AG04450 (cell line): ENCODE results near the gene TIFAB. TPM values are rescaled to one million over a fixed set of nuclear protein-coding genes. Genes with fewer than 3 reads are reported as not detected.

ENCODE experiments used
- CTCF ChIA-PET: fragments of 300-600, 350-600 bp; formaldehyde crosslinking; extraction: SDS; loops from one replicate; lab custom pipeline; 2022; ENCODE audit warnings: antibody characterized with exemption, inconsistent platforms; lab: Charles Lee
- POLR2A ChIA-PET: fragments of 350-600 bp; formaldehyde crosslinking; extraction: SDS; loops from one replicate; lab custom pipeline; 2021; ENCODE audit warnings: antibody characterized with exemption, inconsistent platforms; lab: Yijun Ruan, JAX
- DNase-seq: peaks from one replicate; pipeline ENCODE4 v3.0.0-alpha.2; 2011; ENCODE audit warnings: low read depth, low spot score
- H3K27ac ChIP-seq: one replicate; pipeline ENCODE4 v1.5.1; 2012; ENCODE audit warnings: low read depth, low read length, control low read depth
- H3K27me3 ChIP-seq: one replicate; pipeline ENCODE4 v1.6.0; 2012; ENCODE audit warnings: low read length; ENCODE audit not compliant: control insufficient read depth, insufficient read depth
- H3K4me3 ChIP-seq: 2 replicates; pipeline ENCODE4 v1.5.1; 2011; ENCODE audit warnings: mild to moderate bottlenecking, low read depth, low read length, control low read depth
- H3K9me3 ChIP-seq: 2 replicates; pipeline ENCODE4 v1.5.1; 2012; ENCODE audit warnings: low read length; ENCODE audit not compliant: control insufficient read depth, insufficient read depth
- polyA plus RNA-seq: library from polyadenylated mRNA; depleted of rRNA; stranded (reverse); fragments of >200 nt; gene quantifications from 2 replicates; pipeline ENCODE4 v1.2.3, GENCODE V29; 2011
- TF ChIP-seq, protein P1 (sequence below): IDR thresholded peaks from 2 replicates; pipeline ENCODE4 v1.5.1; 2011; ENCODE audit warnings: low read depth, low read length, control low read depth, inconsistent platforms

TIFAB gene
- polyA plus RNA-seq, 1 experiment = not detected

DNA sequence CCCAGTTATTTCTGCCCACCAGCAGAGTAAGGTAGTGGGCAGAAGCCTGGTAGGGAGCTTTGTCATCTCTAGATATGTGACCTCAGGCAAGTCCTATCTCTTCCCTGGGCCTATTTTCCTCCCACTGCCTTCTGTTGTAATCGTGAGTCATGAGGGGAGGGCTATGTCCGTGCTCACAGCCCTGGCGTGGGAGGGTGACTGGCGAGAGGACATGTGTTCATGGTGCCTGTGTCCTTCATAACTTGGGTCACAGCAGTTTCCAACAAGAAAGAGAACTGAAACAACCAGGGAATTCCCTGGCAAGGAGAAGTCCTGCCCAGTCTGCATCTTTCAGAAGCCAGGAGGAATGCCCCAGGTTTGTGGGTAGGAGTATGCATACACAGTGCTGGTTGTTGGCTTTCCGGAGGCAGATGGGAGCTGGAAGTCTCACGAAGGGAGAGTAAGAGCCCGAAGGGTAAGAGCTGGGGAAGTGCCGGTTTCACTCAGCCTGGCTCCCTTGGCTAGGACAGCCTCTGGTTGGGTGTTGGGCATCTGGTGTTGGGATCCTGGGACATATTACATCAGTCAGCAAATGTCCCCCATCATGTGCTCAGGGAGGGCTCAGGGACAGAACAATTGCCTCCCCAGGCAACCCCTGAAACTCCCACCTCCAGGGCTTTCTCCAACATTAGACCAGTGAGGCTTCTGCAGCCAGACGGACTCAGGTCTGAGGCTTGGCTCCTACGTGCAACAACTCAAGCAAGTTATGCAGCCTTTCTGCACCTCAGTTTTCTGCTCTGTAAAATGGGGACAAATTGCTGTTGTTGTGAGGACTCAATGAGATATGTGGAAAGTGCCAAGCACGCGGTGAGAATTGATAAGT lies 4.3 kb upstream of the TIFAB start:
- CTCF ChIA-PET = interaction anchor here (1.3 to 28.4 kb wide), 12 partner anchors 9 to 102 kb away, joined by 4 to 1313 read pairs (median 8); partner anchors contain the start of gene DCANP1
- TF ChIP-seq, protein P1, sequence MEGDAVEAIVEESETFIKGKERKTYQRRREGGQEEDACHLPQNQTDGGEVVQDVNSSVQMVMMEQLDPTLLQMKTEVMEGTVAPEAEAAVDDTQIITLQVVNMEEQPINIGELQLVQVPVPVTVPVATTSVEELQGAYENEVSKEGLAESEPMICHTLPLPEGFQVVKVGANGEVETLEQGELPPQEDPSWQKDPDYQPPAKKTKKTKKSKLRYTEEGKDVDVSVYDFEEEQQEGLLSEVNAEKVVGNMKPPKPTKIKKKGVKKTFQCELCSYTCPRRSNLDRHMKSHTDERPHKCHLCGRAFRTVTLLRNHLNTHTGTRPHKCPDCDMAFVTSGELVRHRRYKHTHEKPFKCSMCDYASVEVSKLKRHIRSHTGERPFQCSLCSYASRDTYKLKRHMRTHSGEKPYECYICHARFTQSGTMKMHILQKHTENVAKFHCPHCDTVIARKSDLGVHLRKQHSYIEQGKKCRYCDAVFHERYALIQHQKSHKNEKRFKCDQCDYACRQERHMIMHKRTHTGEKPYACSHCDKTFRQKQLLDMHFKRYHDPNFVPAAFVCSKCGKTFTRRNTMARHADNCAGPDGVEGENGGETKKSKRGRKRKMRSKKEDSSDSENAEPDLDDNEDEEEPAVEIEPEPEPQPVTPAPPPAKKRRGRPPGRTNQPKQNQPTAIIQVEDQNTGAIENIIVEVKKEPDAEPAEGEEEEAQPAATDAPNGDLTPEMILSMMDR = no peak

DNA sequence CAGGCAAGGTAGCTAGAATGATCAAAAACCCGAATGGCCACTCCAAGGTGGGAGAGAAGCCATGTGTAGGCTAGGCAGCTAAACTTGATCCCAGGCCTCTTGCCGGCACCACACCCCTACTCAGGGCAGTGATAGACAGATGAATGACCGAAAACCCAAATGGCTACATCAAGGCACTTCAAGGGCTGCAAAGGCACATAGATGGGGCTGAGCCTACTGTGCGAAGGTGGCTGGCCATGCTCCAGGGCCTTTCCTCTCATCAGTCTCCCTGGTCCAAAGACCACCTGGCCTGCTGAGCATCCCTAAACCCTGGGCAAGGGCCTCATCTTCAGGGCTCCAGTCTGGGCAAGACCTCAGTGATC lies 3.7 kb upstream of the TIFAB start:
- TF ChIP-seq, protein P1 = no peak
- H3K4me3 ChIP-seq = no peak overlapping the region
- POLR2A ChIA-PET = no interaction called here
- peak overlapping the region; percentile 34 for H3K27ac ChIP-seq
- H3K9me3 ChIP-seq = no peaks in the 10 kb centered on the region; the same call in 1 of the 2 replicates
- peaks cover 36% of the 10 kb centered on the region for H3K27me3 ChIP-seq
- CTCF ChIA-PET = interaction anchor here (0.6 to 28.4 kb wide), 6 partner anchors 10 to 103 kb away, joined by 4 to 1313 read pairs (median 10); no protein-coding TSS in a partner anchor
- DNase-seq = no peak

More for the DNA sequence above, 4.3 kb upstream of the TIFAB start:
- peak overlapping the region; percentile 34 for H3K27ac ChIP-seq
- POLR2A ChIA-PET = no interaction called here
- H3K4me3 ChIP-seq = no peak overlapping the region
- no peak for DNase-seq
- no peaks in the 10 kb centered on the region; the same call in 1 of the 2 replicates for H3K9me3 ChIP-seq
- peaks cover 32% of the 10 kb centered on the region for H3K27me3 ChIP-seq

DNA sequence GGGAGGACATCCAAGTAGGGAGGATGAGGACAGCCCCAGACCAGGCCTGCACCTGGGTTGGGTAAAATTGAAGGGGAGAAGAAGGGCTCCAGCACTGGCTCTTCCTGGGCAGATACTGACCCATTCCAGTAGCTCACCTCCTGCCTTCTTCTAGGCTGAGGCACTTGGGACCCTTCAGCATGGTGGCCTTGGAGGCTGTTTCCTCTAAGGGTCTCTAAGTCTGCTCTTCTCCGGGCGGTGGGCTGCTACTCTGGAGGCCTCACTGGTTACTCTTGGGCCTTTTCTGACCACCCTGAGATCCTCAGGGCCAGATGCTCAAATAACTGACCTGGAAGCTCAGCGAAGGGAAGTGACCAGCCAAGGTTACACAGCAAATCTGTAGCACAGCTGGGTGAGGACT lies 2.8 kb upstream of the TIFAB start:
- ChIA-PET CTCF (interaction anchor here (0.7 to 28.4 kb wide), 3 partner anchors 11 to 104 kb away, joined by 3 to 1313 read pairs (median 32); no protein-coding TSS in a partner anchor), POLR2A (no interaction called here)
- TF ChIP-seq, protein P1 = no peak
- DNase-seq = no peak
- Histone ChIP-seq H3K27me3 (peaks cover 29% of the 10 kb centered on the region), H3K9me3 (no peaks in the 10 kb centered on the region; the same call in 1 of the 2 replicates), H3K27ac (no peak overlapping the region), H3K4me3 (no peak overlapping the region)

DNA sequence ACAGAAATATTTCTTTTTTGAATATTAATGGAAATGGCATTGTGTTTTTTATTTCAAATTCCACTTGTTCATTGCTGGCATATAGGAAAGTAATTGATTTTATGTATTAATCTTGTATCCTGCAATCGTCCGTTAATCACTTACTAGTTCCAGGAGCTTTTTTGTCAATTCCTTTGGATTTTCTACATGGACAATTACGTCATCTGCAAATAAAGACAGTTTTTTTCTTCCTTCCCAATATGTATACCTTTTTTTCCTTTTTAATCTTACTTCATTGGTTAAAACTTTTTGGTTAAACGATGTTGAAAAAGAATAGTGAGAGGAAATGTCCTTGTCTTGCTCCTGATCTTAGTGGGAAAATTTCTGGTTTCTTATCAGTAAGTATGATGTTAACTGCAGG lies 1.5 kb upstream of the TIFAB start:
- CTCF ChIA-PET = interaction anchor here (28.4 kb wide), 1 partner anchor 105 kb away, joined by 1313 read pairs; no protein-coding TSS in a partner anchor

More for the DNA sequence above, 1.5 kb upstream of the TIFAB start:
- POLR2A ChIA-PET = no interaction called here
- Histone ChIP-seq H3K9me3 (no peaks in the 10 kb centered on the region), H3K27me3 (peaks cover 30% of the 10 kb centered on the region), H3K27ac (no peak overlapping the region), H3K4me3 (no peak overlapping the region)
- TF ChIP-seq, protein P1 = no peak
- no peak for DNase-seq
